ENCODE measurements around the gene HOXC12. TPM values are rescaled to one million over a fixed set of nuclear protein-coding genes. Genes with fewer than 3 reads are reported as not detected.

HOXC12 gene
- total and polyA plus RNA-seq, 5 experiments from 2014 or later = not detected

DNA sequence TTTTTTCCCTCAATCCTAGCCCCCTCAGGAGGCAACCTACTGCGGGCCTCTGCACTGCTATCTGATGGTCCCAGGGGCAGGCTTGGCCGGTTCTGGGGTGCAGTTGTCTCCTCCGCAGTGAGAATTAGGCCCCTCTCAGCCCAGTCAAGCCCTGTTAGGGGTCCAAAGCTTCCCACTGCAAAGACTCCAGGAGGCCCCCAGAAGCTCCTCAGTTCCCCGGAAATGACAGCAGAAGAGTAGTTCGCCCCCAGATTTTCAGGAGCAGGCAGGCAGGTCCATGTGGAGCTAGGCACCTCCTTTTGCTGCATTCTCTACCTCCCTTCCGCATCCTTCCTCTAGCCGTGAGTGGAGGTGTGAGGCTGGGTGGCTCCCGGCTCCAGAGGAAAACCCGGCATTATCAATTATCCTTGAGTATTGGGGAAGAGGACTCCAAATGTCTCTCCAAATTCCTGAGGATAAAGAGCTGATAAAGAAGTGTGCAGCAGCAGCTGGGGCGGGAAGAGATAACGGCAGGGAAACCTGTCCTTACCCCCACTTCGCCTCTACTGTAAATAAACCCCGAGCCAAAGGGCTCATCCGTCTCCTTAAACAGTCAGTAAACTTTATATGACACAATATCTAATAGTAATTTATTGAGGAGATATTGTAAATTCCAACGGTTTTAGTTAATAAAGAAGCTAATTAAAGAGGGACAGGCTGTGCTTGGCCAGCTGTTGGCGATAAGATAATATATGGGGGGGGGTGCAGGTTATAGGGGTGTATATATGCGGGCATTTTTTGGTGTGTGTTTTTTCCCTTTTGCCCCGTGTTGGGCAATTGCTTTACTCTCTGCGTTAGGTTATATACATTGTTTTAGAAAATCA, 641 bp upstream of the HOXC12 start:
- POLR2A ChIA-PET = no interaction called here

DNA sequence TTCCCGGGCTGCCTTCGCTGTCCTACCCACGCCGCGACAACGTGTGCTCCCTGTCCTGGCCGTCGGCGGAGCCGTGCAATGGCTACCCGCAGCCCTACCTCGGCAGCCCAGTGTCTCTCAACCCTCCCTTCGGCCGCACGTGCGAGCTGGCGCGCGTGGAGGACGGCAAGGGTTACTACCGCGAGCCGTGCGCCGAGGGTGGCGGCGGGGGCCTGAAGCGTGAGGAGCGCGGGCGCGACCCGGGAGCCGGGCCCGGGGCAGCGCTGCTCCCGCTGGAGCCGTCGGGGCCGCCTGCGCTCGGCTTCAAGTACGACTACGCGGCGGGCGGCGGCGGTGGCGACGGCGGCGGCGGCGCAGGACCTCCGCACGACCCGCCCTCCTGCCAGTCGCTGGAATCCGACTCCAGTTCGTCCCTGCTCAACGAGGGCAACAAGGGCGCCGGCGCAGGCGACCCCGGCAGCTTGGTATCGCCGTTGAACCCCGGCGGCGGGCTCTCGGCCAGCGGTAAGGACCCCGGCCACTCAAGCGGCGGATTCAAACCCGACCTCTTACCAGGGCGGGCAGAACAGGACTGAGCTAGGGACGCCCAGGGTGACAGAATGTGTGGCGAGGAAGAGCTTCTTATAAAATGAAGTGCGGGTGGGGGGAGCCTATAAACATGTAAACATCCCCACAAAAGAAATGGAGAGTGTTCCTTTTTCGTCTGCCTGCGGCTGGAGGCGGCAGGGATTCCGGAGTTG, 503 bp downstream of the HOXC12 start:
- H3K27ac Mint-ChIP-seq = peak overlapping the region in 1 of 10 donors; percentile 86
- H3K27me3 Mint-ChIP-seq = peaks cover 52 to 95% (median 73%) of the 10 kb centered on the region in 5 donors
- H3K9me3 Mint-ChIP-seq = peaks cover 0 to 15% (median 0%) of the 10 kb centered on the region in 9 donors
- POLR2A ChIA-PET = no interaction called here
- peaks cover 15 to 60% (median 31%) of the 10 kb centered on the region in 4 donors for H3K4me1 Mint-ChIP-seq
- H3K4me3 Mint-ChIP-seq = peak overlapping the region in 6 of 10 donors; percentile 15 to 60 (median 36)
- no peak for ATAC-seq
- H3K36me3 Mint-ChIP-seq = peaks cover 5 to 6% (median 5%) of the 10 kb centered on the region in 3 donors
- no peak for DNase-seq

More for the DNA sequence above, 641 bp upstream of the HOXC12 start:
- Mint-ChIP-seq H3K36me3 (peaks cover 2 to 5% (median 4%) of the 10 kb centered on the region in 3 donors), H3K9me3 (peaks cover 0 to 15% (median 0%) of the 10 kb centered on the region in 9 donors), H3K27ac (peak overlapping the region in 4 of 10 donors; percentile 31 to 86 (median 50)), H3K4me1 (peaks cover 15 to 55% (median 28%) of the 10 kb centered on the region in 4 donors), H3K27me3 (peaks cover 50 to 95% (median 73%) of the 10 kb centered on the region in 5 donors), H3K4me3 (peak overlapping the region in 5 of 10 donors; percentile 11 to 24 (median 19))
- ATAC-seq (no peak), DNase-seq (no peak)

DNA sequence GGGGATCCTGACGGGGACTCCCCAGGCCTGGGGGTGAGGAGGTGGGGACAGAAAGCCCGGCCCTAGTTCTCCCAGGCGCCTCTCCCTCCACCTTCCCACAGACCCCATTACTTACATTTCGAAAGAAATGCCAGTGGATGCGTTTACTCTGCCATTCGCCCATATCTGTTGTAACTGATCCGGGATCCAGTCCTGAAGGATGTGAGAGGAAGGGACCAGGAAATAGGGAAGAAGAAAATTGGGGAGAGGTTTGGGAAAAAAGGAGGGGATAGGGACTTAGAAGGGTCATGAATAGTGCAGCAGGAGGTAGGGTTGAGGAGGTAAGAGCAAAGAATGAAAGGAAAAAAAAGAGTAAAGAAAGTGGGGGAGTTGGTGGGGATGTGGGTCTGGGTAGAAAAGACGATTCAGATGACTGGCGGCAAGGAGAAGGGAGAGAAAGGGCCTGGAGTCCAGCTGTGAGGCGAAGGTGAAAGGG, 1.1 kb downstream of the HOXC12 start:
- no peak for ATAC-seq
- peaks cover 5 to 10% (median 6%) of the 10 kb centered on the region in 3 donors for H3K36me3 Mint-ChIP-seq
- H3K9me3 Mint-ChIP-seq = peaks cover 0 to 15% (median 0%) of the 10 kb centered on the region in 9 donors
- POLR2A ChIA-PET = no interaction called here
- H3K4me3 Mint-ChIP-seq = peak overlapping the region in 7 of 10 donors; percentile 4 to 60 (median 36)
- peaks cover 52 to 95% (median 73%) of the 10 kb centered on the region in 5 donors for H3K27me3 Mint-ChIP-seq
- H3K27ac Mint-ChIP-seq = peak overlapping the region in 2 of 10 donors; percentile 63 to 83
- peaks cover 15 to 55% (median 34%) of the 10 kb centered on the region in 4 donors for H3K4me1 Mint-ChIP-seq
- DNase-seq = no peak

DNA sequence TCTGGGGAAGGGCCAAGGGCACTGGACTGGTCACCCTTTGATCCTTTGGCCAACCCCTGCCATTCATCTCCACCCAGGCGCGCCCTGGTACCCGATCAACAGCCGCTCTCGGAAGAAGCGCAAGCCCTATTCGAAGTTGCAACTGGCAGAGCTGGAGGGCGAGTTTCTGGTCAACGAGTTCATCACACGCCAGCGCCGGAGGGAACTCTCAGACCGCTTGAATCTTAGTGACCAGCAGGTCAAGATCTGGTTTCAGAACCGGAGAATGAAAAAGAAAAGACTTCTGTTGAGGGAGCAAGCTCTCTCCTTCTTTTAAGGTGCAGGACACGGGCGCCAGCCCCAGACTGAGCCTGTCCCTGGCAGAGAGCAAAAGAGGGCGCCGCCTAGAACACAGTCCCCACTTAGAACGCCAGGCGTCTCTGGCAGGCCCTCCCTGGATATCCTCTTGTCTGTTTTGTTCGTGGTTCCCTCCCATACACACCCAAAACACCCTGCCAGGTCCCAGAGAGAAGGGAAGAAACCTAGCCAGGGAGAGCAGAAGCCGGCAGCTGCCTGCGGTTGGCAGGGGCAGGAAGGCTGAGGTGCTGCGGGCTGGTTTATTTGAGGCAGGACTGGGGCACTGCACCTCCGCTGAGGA, 1.7 kb downstream of the HOXC12 start:
- H3K4me3 Mint-ChIP-seq = peak overlapping the region in 6 of 10 donors; percentile 4 to 52 (median 40)
- peaks cover 5 to 10% (median 6%) of the 10 kb centered on the region in 3 donors for H3K36me3 Mint-ChIP-seq
- H3K4me1 Mint-ChIP-seq = peaks cover 12 to 51% (median 31%) of the 10 kb centered on the region in 4 donors
- POLR2A ChIA-PET = no interaction called here
- H3K27ac Mint-ChIP-seq = peak overlapping the region in 1 of 10 donors; percentile 83
- ATAC-seq (peak; percentile 55 to 64), DNase-seq (peak in 1 of 10 donors; percentile 32)
- H3K9me3 Mint-ChIP-seq = peaks cover 0 to 15% (median 0%) of the 10 kb centered on the region in 9 donors
- H3K27me3 Mint-ChIP-seq = peaks cover 48 to 91% (median 69%) of the 10 kb centered on the region in 5 donors

DNA sequence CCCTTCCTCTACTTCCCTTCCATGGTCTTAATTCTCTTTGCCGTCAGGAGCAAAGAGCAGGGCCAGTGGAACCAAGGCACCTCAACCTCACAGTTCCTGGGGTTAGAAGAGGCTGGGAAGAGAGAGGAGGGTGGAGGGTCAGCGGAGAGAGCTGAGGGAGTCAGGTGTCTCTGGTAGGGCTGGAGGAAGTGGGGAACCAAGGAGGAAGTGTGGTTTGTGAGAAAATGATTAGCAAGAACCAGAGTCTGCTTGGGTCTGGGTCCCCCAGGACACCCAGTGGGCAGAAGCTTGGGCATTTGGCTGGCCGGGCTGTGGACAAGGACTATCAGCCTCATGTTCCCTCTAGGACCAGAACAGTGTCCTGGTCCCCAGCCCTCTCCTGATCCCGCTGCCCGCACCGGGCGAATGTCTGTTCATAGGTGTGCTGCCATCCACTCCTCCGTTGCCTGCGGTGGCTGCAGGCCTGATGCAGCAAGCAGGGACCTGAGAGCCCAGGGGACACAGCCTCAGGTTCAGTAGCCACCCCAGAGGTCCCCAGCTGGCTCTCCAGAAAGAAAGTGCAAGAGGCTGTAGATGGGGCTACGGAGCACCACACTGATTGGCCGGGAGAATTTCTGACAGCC, 2.3 kb downstream of the HOXC12 start:
- peaks cover 5 to 10% (median 6%) of the 10 kb centered on the region in 3 donors for H3K36me3 Mint-ChIP-seq
- H3K4me3 Mint-ChIP-seq = peak overlapping the region in 3 of 10 donors; percentile 17 to 51 (median 49)
- no peak for DNase-seq
- peak overlapping the region in 1 of 10 donors; percentile 51 for H3K27ac Mint-ChIP-seq
- peaks cover 52 to 88% (median 69%) of the 10 kb centered on the region in 5 donors for H3K27me3 Mint-ChIP-seq
- H3K9me3 Mint-ChIP-seq = peaks cover 0 to 15% (median 3%) of the 10 kb centered on the region in 9 donors
- ATAC-seq = peak in 1 of 2 donors; percentile 9
- POLR2A ChIA-PET = no interaction called here
- peaks cover 12 to 44% (median 28%) of the 10 kb centered on the region in 4 donors for H3K4me1 Mint-ChIP-seq

- Mint-ChIP-seq H3K4me3 (peak overlapping the region in 2 of 10 donors; percentile 20 to 33), H3K4me1 (peaks cover 12 to 39% (median 28%) of the 10 kb centered on the region in 4 donors), H3K9me3 (peaks cover 0 to 14% (median 3%) of the 10 kb centered on the region in 9 donors), H3K27ac (peak overlapping the region in 1 of 10 donors; percentile 82), H3K27me3 (peaks cover 54 to 88% (median 67%) of the 10 kb centered on the region in 5 donors), H3K36me3 (peaks cover 3 to 10% (median 6%) of the 10 kb centered on the region in 3 donors)
- ATAC-seq (no peak), DNase-seq (no peak)
- POLR2A ChIA-PET = no interaction called here
These were observed 3.4 kb downstream of the HOXC12 start for GRCh38 chr12:53958128-53958527.

- POLR2A ChIA-PET = interaction anchor here (0.9 kb wide), 1 partner anchor 9 kb away, joined by 3 read pairs; no protein-coding TSS in a partner anchor
- DNase-seq = no peak
- ATAC-seq = no peak
- H3K4me3 Mint-ChIP-seq = peak overlapping the region in 1 of 10 donors; percentile 61
- peaks cover 0 to 4% (median 0%) of the 10 kb centered on the region in 9 donors for H3K9me3 Mint-ChIP-seq
- peaks cover 49 to 88% (median 67%) of the 10 kb centered on the region in 5 donors for H3K27me3 Mint-ChIP-seq
- peaks cover 3 to 11% (median 8%) of the 10 kb centered on the region in 3 donors for H3K36me3 Mint-ChIP-seq
- H3K27ac Mint-ChIP-seq = peak overlapping the region in 1 of 10 donors; percentile 86
- peaks cover 18 to 40% (median 32%) of the 10 kb centered on the region in 4 donors for H3K4me1 Mint-ChIP-seq
These were observed 4.6 kb downstream of the HOXC12 start for GRCh38 chr12:53959314-53959713.

DNA sequence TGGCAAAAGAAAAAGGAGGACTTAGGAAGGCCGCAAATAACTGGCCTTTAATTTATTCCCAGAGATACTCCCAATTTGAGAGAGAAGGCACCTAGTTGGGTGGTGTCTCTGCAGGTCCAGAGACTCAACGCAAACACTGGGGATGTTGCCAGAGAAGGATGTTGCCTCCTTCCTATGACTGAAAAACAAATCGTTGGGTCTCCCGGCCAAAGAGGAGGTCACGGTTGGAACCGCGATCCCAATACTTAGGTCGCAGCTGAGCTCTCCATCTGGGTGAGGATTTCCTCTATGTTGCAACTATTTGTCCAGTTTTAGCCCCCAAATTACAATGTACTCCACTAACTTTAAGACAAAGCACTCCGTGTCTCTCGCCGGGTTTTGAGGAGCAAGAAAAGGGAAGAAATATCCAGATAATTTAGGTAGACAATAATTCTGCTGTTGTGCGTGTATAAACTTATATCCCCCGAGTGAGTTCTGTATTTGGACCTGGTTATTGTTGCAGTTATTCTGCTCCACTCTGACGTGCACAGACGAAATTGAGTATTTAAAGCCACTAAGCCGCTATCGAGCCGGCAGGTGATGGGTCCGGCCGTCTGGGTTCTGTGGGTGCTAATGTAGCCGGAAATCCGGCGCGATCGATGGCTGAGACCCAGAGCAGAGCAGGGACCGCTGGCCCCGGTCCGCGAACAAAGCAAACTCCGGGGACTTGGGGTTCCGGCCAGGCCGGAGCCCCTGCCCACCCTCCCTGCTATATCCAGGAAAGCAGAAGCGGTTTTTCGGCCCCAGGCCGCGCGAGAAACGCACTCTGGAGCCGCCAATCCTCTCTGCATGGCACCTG, 5.7 kb downstream of the HOXC12 start:
- Mint-ChIP-seq H3K4me3 (peak overlapping the region in 3 of 10 donors; percentile 0 to 24 (median 2)), H3K9me3 (peaks cover 0 to 3% (median 0%) of the 10 kb centered on the region in 9 donors), H3K4me1 (peaks cover 22 to 50% (median 40%) of the 10 kb centered on the region in 4 donors), H3K27me3 (peaks cover 59 to 94% (median 77%) of the 10 kb centered on the region in 5 donors), H3K36me3 (peaks cover 3 to 11% (median 11%) of the 10 kb centered on the region in 3 donors), H3K27ac (peak overlapping the region in 1 of 10 donors; percentile 86)
- ATAC-seq (no peak), DNase-seq (no peak)
- POLR2A ChIA-PET = no interaction called here

DNA sequence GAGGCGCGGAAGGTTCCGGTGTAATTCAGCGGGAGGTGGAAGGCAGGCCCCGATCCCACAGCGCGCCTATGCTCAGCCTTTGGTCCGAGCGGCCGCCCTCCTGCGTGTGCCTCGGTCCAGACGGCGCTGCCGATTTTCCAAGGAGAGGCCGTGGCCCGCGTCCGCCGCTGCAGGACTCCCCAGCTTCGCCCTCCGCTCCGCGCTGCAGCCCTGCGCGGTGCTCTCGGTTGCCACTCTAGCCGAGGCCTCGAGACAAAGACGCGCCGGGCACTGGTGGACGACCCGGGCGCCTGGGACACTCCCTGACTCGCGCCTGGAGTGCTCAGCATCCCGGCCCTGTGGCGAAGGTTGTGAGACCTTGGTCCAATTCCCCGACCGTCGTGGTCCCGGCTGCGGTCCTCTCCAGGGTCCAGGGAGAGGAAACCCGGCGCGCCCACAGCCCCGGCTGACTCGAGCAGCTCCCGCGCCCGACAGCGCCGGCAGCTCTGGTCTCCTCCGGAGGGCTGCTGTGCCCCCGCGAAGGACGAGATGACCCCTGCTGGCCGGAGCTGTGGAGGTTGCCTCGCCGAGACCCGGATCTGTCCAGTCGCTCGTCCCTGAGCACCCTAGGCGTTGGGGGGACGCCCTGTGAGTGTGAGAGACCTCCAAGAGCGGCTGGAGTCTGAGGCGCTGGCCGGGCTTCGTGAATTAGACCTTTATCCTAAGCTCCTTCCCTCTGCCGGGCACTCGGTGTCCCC, 6.5 kb downstream of the HOXC12 start:
- no peak for ATAC-seq
- peaks cover 3 to 15% (median 11%) of the 10 kb centered on the region in 3 donors for H3K36me3 Mint-ChIP-seq
- peaks cover 57 to 94% (median 77%) of the 10 kb centered on the region in 5 donors for H3K27me3 Mint-ChIP-seq
- no peak overlapping the region for H3K27ac Mint-ChIP-seq
- no peak overlapping the region for H3K4me3 Mint-ChIP-seq
- DNase-seq = no peak
- H3K9me3 Mint-ChIP-seq = peaks cover 0 to 5% (median 0%) of the 10 kb centered on the region in 9 donors
- H3K4me1 Mint-ChIP-seq = peaks cover 24 to 50% (median 42%) of the 10 kb centered on the region in 4 donors
- POLR2A ChIA-PET = no interaction called here

DNA sequence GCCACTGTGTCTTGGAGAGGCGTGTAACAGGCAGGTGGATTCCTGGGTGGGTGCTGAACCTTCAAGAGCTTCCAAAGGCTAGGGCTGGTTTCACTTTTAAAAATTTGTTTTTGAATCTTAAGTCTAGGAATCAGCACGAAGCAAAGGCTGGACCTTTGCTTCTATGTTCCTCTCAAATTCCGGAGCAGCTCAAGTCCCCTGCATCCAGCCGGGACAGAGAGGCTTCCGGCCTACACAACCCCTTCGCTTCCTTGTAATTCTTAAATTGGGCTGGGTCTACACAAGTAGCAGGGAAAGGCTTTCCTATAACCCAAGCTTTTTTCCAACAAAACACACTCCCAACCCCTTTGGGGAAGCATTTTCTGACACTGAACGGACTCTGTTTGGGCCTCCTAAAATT, 8.3 kb downstream of the HOXC12 start:
- Mint-ChIP-seq H3K4me1 (peaks cover 23 to 45% (median 40%) of the 10 kb centered on the region in 4 donors), H3K4me3 (no peak overlapping the region), H3K27ac (peak overlapping the region in 2 of 10 donors; percentile 23 to 25), H3K36me3 (peaks cover 3 to 18% (median 11%) of the 10 kb centered on the region in 3 donors), H3K9me3 (peaks cover 0 to 5% (median 0%) of the 10 kb centered on the region in 9 donors), H3K27me3 (peaks cover 66 to 94% (median 82%) of the 10 kb centered on the region in 5 donors)
- no peak for DNase-seq
- no peak for ATAC-seq
- POLR2A ChIA-PET = no interaction called here

Data from naive thymus-derived CD8-positive, alpha-beta T cell (primary cell).